ENCODE measurements around the gene EBF4.

DNA sequence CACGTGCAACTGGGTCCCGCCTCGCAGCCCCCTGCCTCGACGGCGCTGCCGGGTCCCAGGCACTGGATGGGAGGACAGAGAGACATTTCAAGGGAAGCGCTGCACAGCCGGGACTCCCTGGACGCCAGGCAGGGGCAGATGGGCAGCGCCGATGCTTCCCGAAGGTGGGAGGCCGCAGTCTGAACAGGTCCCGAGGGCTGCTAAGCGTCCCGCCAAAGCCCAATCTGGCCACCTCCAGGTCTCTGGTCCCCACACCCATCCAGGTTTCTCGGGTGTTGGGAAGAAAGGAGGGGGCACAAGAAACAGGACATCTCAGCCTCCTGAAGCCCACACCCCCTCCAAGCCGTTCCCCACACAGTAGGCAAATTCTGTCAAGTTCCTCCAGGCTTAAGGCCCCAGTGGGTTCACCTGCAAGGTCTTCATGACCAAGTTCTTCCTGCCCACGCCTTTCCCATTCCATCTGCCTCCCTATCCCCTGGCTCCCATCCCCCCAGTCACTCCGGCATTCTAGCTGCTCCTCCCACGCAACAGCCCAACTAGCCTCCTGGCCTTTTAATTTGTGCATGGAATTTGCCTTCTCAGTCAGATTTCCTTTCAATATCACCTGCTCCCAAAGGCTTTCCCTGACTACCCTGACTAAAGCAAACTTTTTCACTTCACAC lies 113.2 kb downstream of the EBF4 start:
- TF ChIP-seq, protein P1, sequence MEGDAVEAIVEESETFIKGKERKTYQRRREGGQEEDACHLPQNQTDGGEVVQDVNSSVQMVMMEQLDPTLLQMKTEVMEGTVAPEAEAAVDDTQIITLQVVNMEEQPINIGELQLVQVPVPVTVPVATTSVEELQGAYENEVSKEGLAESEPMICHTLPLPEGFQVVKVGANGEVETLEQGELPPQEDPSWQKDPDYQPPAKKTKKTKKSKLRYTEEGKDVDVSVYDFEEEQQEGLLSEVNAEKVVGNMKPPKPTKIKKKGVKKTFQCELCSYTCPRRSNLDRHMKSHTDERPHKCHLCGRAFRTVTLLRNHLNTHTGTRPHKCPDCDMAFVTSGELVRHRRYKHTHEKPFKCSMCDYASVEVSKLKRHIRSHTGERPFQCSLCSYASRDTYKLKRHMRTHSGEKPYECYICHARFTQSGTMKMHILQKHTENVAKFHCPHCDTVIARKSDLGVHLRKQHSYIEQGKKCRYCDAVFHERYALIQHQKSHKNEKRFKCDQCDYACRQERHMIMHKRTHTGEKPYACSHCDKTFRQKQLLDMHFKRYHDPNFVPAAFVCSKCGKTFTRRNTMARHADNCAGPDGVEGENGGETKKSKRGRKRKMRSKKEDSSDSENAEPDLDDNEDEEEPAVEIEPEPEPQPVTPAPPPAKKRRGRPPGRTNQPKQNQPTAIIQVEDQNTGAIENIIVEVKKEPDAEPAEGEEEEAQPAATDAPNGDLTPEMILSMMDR (IDR thresholded peaks at IDR 0.05) = no peak
- TF ChIP-seq POLR2A (IDR thresholded peaks at IDR 0.05) (no peak), POLR2AphosphoS5 (IDR thresholded peaks at IDR 0.05) (no peak)
